WTC11 (cell line): ENCODE results near the gene MAP3K2. TPM values are rescaled to one million over a fixed set of nuclear protein-coding genes. Genes with fewer than 3 reads are reported as not detected.

Experiments
- ATAC-seq: fragments of 200-7000 bp; cut with Tn5 transposase; 2 replicates; pipeline ENCODE4 v1.10.0; 2021; ENCODE audit warnings: mild to moderate bottlenecking, moderate library complexity
- CTCF ChIA-PET: fragments of 300-600 bp; sonication (Branson Sonifier 250); formaldehyde crosslinking; loops from one replicate; lab custom pipeline; 2021; ENCODE audit warnings: antibody characterized with exemption; lab: Charles Lee
- POLR2A ChIA-PET: fragments of 350-600 bp; sonication (Branson Sonifier 250); formaldehyde crosslinking; loops from one replicate; lab custom pipeline; 2021; ENCODE audit warnings: antibody characterized with exemption; lab: Charles Lee
- DNase-seq: peaks from one replicate; pipeline ENCODE4 v3.0.0; 2021; ENCODE audit warnings: low spot score
- H3K27ac Mint-ChIP-seq: 2 replicates; pipeline ENCODE4 v1.8.0; 2021; ENCODE audit warnings: mixed read lengths
- H3K27me3 Mint-ChIP-seq: 2 replicates; pipeline ENCODE4 v1.8.0; 2021; ENCODE audit warnings: low read depth, mild to moderate bottlenecking, moderate library complexity, mixed read lengths
- H3K36me3 Mint-ChIP-seq: 2 replicates; pipeline ENCODE4 v1.8.0; 2021; ENCODE audit warnings: mixed read lengths
- H3K4me1 Mint-ChIP-seq: 2 replicates; pipeline ENCODE4 v1.8.0; 2022; ENCODE audit warnings: mixed read lengths
- H3K4me3 Mint-ChIP-seq: 2 replicates; pipeline ENCODE4 v1.8.0; 2021; ENCODE audit warnings: mild to moderate bottlenecking, moderate library complexity, mixed read lengths
- H3K9me3 Mint-ChIP-seq: 2 replicates; pipeline ENCODE4 v1.8.0; 2021; ENCODE audit warnings: mixed read lengths
- ATF1 ChIP-seq: sonication (generic); formaldehyde crosslinking; IDR thresholded peaks from 2 replicates; pipeline ENCODE4 v1.8.1; 2023; ENCODE audit warnings: mild to moderate bottlenecking, moderate library complexity, missing genetic modification reagents
- ATF3 ChIP-seq: sonication (generic); formaldehyde crosslinking; conservative IDR thresholded peaks from 2 replicates; pipeline ENCODE4 v1.8.1; 2022; ENCODE audit warnings: mild to moderate bottlenecking, missing genetic modification reagents
- ATF6 ChIP-seq: sonication (generic); formaldehyde crosslinking; IDR thresholded peaks from 2 replicates; pipeline ENCODE4 v1.8.1; 2023; ENCODE audit warnings: mild to moderate bottlenecking, missing genetic modification reagents
- CDX4 ChIP-seq: fragments of 250-450 bp; sonication (Bioruptor Pico); IDR thresholded peaks from 2 replicates; pipeline ENCODE4 v1.9.0; 2021; ENCODE audit warnings: moderate library complexity, mild to moderate bottlenecking, inconsistent platforms, borderline replicate concordance
- CREM ChIP-seq: sonication (generic); formaldehyde crosslinking; IDR thresholded peaks from 2 replicates; pipeline ENCODE4 v1.8.1; 2022; ENCODE audit warnings: mild to moderate bottlenecking, missing genetic modification reagents, moderate library complexity
- ELF4 ChIP-seq: sonication (generic); formaldehyde crosslinking; IDR thresholded peaks from 2 replicates; pipeline ENCODE4 v1.8.1; 2022; ENCODE audit warnings: low read depth, mild to moderate bottlenecking, moderate library complexity, missing genetic modification reagents
- ETV6 ChIP-seq: sonication (generic); formaldehyde crosslinking; IDR thresholded peaks from 2 replicates; pipeline ENCODE4 v1.8.1; 2022; ENCODE audit warnings: mild to moderate bottlenecking, missing genetic modification reagents
- FOXJ3 ChIP-seq: sonication (generic); formaldehyde crosslinking; IDR thresholded peaks from 2 replicates; pipeline ENCODE4 v1.9.0; 2021; ENCODE audit warnings: missing genetic modification reagents, mild to moderate bottlenecking, borderline replicate concordance
- FOXP4 ChIP-seq: sonication (generic); formaldehyde crosslinking; IDR thresholded peaks from 2 replicates; pipeline ENCODE4 v1.8.0; 2022; ENCODE audit warnings: mild to moderate bottlenecking, missing genetic modification reagents
- GRHL2 ChIP-seq: fragments of 250-450 bp; sonication (Bioruptor Pico); IDR thresholded peaks from 2 replicates; pipeline ENCODE4 v1.8.0; 2022; ENCODE audit warnings: mild to moderate bottlenecking, moderate library complexity; ENCODE audit not compliant: insufficient replicate concordance, severe bottlenecking
- IRF1 ChIP-seq: sonication (generic); formaldehyde crosslinking; IDR thresholded peaks from 2 replicates; pipeline ENCODE4 v1.8.0; 2023; ENCODE audit warnings: missing genetic modification reagents
- JUN ChIP-seq: sonication (generic); formaldehyde crosslinking; IDR thresholded peaks from 2 replicates; pipeline ENCODE4 v1.8.0; 2023; ENCODE audit warnings: mild to moderate bottlenecking, missing genetic modification reagents
- MXD4 ChIP-seq: fragments of 250-450 bp; sonication (Bioruptor Pico); IDR thresholded peaks from 2 replicates; pipeline ENCODE4 v1.8.0; 2021; ENCODE audit warnings: mild to moderate bottlenecking, moderate library complexity, borderline replicate concordance
- NR3C1 ChIP-seq: sonication (generic); formaldehyde crosslinking; conservative IDR thresholded peaks from 2 replicates; pipeline ENCODE4 v1.8.1; 2023; ENCODE audit warnings: low read depth, mild to moderate bottlenecking, missing genetic modification reagents
- PRRX2 ChIP-seq: fragments of 250-450 bp; sonication (Bioruptor Pico); IDR thresholded peaks from 2 replicates; pipeline ENCODE4 v1.8.0; 2021; ENCODE audit warnings: mild to moderate bottlenecking
- SMAD3 ChIP-seq: sonication (generic); formaldehyde crosslinking; IDR thresholded peaks from 2 replicates; pipeline ENCODE4 v1.8.0; 2022; ENCODE audit warnings: missing genetic modification reagents, mild to moderate bottlenecking, borderline replicate concordance
- USF2 ChIP-seq: sonication (generic); formaldehyde crosslinking; IDR thresholded peaks from 2 replicates; pipeline ENCODE4 v1.8.1; 2023; ENCODE audit warnings: mild to moderate bottlenecking, missing genetic modification reagents, moderate library complexity
- ZBTB21 ChIP-seq: sonication (generic); formaldehyde crosslinking; IDR thresholded peaks from 2 replicates; pipeline ENCODE4 v1.8.1; 2023; ENCODE audit warnings: mild to moderate bottlenecking, missing genetic modification reagents, borderline replicate concordance
- ZNF121 ChIP-seq: sonication (generic); formaldehyde crosslinking; IDR thresholded peaks from 2 replicates; pipeline ENCODE4 v1.8.0; 2023; ENCODE audit warnings: missing genetic modification reagents
- ZSCAN18 ChIP-seq: fragments of 250-450 bp; sonication (Bioruptor Pico); IDR thresholded peaks from 2 replicates; pipeline ENCODE4 v2.1.2; 2022; ENCODE audit warnings: mild to moderate bottlenecking, moderate library complexity
- total RNA-seq: library from RNA; stranded (reverse); gene quantifications from 3 replicates; pipeline ENCODE4 v1.2.3, GENCODE V29; 2021

The MAP3K2 gene
- total RNA-seq, 1 experiment from 2014 or later, result 26.9 TPM

GRCh38 chr2:127386246-127386645, 1.5 kb downstream of the MAP3K2 start:
- ChIA-PET CTCF (no interaction called here), POLR2A (no interaction called here)
- H3K27me3 Mint-ChIP-seq, result no peaks in the 10 kb centered on the region; the same call in 1 of the 2 replicates
- peaks cover 22% of the 10 kb centered on the region for H3K4me1 Mint-ChIP-seq
- peak overlapping the region; percentile 93 for H3K4me3 Mint-ChIP-seq
- no peak for TF ChIP-seq JUN (CRISPR knock-in tag)
- no peak for TF ChIP-seq ETV6 (CRISPR knock-in tag)
- TF ChIP-seq ELF4, result no peak
- TF ChIP-seq ZBTB21, result no peak
- TF ChIP-seq USF2 (CRISPR knock-in tag), result no peak
- TF ChIP-seq ZNF121 (CRISPR knock-in tag), result no peak
- no peak for TF ChIP-seq GRHL2
- no peak for TF ChIP-seq MXD4 (CRISPR knock-in tag)
- no peak for TF ChIP-seq FOXJ3
- no peak for TF ChIP-seq SMAD3 (CRISPR knock-in tag)
- no peak for TF ChIP-seq CDX4 (CRISPR knock-in tag)
- TF ChIP-seq NR3C1 (CRISPR knock-in tag), result no peak
- TF ChIP-seq ATF6 (CRISPR knock-in tag), result no peak
- no peak for TF ChIP-seq ZSCAN18 (CRISPR knock-in tag)
- no peak for TF ChIP-seq IRF1 (CRISPR knock-in tag)
- TF ChIP-seq PRRX2 (CRISPR knock-in tag), result no peak
- TF ChIP-seq ATF3 (CRISPR knock-in tag), result no peak
- TF ChIP-seq FOXP4, result no peak
- no peak for TF ChIP-seq CREM (CRISPR knock-in tag)
- TF ChIP-seq ATF1, result no peak
- H3K27ac Mint-ChIP-seq, result peak overlapping the region; percentile 96; the same call in 1 of the 2 replicates
- H3K9me3 Mint-ChIP-seq, result no peaks in the 10 kb centered on the region
- ATAC-seq, result no peak
- DNase-seq, result no peak
- peaks cover 3% of the 10 kb centered on the region; the same call in 1 of the 2 replicates for H3K36me3 Mint-ChIP-seq
